ENCODE data around the gene SEMA5A. TPM values are rescaled to one million over a fixed set of nuclear protein-coding genes. Genes with fewer than 3 reads are reported as not detected.

Gene SEMA5A
- total RNA-seq, 1 donor: 42.3 TPM

DNA sequence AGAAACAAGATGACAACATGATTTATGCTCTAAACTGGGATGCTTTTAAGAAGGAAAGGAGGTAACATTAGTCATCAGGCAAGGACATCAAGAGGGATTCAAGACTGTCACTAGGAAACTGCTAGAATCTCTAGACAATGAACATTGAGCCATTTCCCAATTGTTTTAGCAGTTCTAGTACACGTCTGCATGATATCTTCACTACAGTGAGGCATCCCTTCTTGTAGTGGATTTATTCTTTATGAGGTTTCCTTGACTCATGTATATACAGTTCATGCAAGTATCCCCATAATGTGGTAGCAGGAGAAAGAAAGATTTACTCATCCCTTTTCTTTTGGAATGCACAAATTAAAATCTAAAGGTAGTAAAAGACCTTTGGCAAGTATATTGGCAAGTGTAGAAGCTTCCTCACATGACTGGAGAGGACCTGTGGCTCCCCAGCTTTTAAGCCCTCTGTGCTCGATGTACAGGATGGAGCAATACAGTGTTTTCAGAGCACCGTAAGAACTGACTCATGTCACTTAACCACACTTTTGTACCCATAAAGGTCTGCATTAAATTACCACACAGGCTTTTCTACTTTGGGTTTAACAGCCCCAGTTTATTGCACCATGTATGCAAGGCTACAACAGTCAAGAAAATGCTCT lies 335.9 kb downstream of the SEMA5A start:
- Histone ChIP-seq H3K9me3 (ENCODE audit: low read depth, low read length) (no peaks in the 10 kb centered on the region), H3K27ac (ENCODE audit: low read depth, low read length) (no peak overlapping the region), H3K27me3 (ENCODE audit: insufficient read depth, low read length) (no peaks in the 10 kb centered on the region), H4K20me1 (ENCODE audit: insufficient read depth, low read length) (no peaks in the 10 kb centered on the region), H2AFZ (ENCODE audit: low read length) (no peak overlapping the region), H3K36me3 (ENCODE audit: insufficient read depth, low read length) (no peaks in the 10 kb centered on the region), H3K79me2 (ENCODE audit: insufficient read depth, low read length) (no peaks in the 10 kb centered on the region), H3K4me2 (ENCODE audit: insufficient read depth, low read length) (no peak overlapping the region), H3K4me1 (ENCODE audit: insufficient read depth, low read length) (peaks cover 8% of the 10 kb centered on the region), H3K4me3 (ENCODE audit: insufficient read depth, low read length) (no peak overlapping the region)
- TF ChIP-seq, protein P1, sequence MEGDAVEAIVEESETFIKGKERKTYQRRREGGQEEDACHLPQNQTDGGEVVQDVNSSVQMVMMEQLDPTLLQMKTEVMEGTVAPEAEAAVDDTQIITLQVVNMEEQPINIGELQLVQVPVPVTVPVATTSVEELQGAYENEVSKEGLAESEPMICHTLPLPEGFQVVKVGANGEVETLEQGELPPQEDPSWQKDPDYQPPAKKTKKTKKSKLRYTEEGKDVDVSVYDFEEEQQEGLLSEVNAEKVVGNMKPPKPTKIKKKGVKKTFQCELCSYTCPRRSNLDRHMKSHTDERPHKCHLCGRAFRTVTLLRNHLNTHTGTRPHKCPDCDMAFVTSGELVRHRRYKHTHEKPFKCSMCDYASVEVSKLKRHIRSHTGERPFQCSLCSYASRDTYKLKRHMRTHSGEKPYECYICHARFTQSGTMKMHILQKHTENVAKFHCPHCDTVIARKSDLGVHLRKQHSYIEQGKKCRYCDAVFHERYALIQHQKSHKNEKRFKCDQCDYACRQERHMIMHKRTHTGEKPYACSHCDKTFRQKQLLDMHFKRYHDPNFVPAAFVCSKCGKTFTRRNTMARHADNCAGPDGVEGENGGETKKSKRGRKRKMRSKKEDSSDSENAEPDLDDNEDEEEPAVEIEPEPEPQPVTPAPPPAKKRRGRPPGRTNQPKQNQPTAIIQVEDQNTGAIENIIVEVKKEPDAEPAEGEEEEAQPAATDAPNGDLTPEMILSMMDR (IDR thresholded peaks at IDR 0.05; ENCODE audit: extremely low read depth, low read depth, low read length): no peak
- DNase-seq (ENCODE audit: insufficient read length, low spot score, missing footprints): no peak

DNA sequence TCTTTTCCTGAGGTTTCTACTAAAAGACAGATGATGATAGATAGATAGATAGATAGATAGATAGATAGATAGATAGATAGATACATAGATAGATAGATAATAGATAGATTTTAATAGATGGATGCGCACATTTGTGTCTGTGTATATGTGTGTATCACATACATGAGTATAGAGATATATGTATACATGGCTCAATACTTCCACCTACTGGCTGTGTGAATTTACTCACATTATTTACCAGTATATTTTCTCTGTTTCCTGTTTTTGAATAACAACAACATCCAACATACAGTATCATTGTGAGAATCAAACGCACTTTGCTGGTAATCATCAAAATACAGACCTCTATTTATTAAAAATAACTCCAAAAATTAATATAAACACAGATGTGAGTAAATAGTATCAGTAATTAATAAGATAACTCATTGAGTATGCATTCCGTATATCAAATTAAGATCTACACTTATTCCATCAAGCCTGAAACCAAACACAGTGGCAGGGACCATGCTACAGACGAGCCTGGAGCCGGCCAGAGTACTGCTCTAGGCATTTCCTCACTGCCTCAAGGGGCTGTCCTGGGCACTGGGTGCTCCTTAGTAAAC lies 338.0 kb downstream of the SEMA5A start:
- no peaks in the 10 kb centered on the region for H3K36me3 ChIP-seq (ENCODE audit: insufficient read depth, low read length)
- H3K79me2 ChIP-seq (ENCODE audit: insufficient read depth, low read length): no peaks in the 10 kb centered on the region
- H3K9me3 ChIP-seq (ENCODE audit: low read depth, low read length): no peaks in the 10 kb centered on the region
- H3K4me3 ChIP-seq (ENCODE audit: insufficient read depth, low read length): no peak overlapping the region
- H3K4me1 ChIP-seq (ENCODE audit: insufficient read depth, low read length): peaks cover 3% of the 10 kb centered on the region
- H3K27ac ChIP-seq (ENCODE audit: low read depth, low read length): no peak overlapping the region
- peak; percentile 43 for DNase-seq (ENCODE audit: insufficient read length, low spot score, missing footprints)
- no peaks in the 10 kb centered on the region for H4K20me1 ChIP-seq (ENCODE audit: insufficient read depth, low read length)
- TF ChIP-seq, protein P1 (IDR thresholded peaks at IDR 0.05; ENCODE audit: extremely low read depth, low read depth, low read length): peak; percentile 52
- no peak overlapping the region for H2AFZ ChIP-seq (ENCODE audit: low read length)
- H3K4me2 ChIP-seq (ENCODE audit: insufficient read depth, low read length): no peak overlapping the region
- no peaks in the 10 kb centered on the region for H3K27me3 ChIP-seq (ENCODE audit: insufficient read depth, low read length)

DNA sequence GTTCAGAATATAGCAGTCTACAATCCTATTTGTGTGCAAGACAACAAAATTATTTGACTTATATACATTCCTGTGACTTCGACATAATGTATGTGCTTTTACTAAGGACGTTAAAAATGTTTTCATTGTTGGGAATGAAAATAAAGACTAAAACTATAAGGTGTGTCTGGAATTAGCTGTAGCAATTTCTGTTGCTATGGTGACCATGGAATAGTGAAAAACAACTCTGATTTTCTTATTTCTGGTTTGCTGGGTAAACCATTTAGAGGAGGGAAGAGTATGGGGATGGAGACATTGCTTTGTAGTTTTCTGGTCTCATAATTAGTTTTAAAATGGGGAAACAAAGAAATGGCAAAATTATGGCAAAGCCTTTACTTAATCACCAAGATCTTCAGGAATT lies 343.2 kb downstream of the SEMA5A start:
- H3K4me1 ChIP-seq (ENCODE audit: insufficient read depth, low read length): peaks cover 8% of the 10 kb centered on the region

DNA sequence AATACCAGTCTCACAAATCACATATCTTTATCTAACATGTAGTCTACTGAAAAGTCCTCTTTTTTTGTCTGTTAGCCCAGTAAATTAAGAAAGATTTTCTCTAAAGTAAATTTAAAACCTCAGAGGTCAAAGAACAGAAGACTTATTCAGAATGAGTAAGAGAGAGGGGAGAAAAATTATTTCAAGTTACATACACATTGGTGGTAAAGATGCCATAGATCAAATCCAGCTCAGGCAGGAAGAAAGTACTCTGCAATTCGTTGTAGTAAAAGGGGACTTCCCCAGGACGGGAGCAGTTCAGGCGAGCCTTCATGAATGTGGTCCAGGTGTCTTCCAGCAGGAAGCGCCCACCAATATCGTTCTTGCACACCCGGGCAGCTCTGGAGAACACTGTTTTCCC lies 344.1 kb downstream of the SEMA5A start:
- Histone ChIP-seq H3K36me3 (ENCODE audit: insufficient read depth, low read length) (no peaks in the 10 kb centered on the region), H3K79me2 (ENCODE audit: insufficient read depth, low read length) (no peaks in the 10 kb centered on the region), H3K4me1 (ENCODE audit: insufficient read depth, low read length) (peaks cover 14% of the 10 kb centered on the region), H3K4me2 (ENCODE audit: insufficient read depth, low read length) (no peak overlapping the region), H2AFZ (ENCODE audit: low read length) (no peak overlapping the region), H3K4me3 (ENCODE audit: insufficient read depth, low read length) (no peak overlapping the region), H3K27ac (ENCODE audit: low read depth, low read length) (no peak overlapping the region), H3K9me3 (ENCODE audit: low read depth, low read length) (no peaks in the 10 kb centered on the region), H3K27me3 (ENCODE audit: insufficient read depth, low read length) (no peaks in the 10 kb centered on the region), H4K20me1 (ENCODE audit: insufficient read depth, low read length) (no peaks in the 10 kb centered on the region)
- TF ChIP-seq, protein P1 (IDR thresholded peaks at IDR 0.05; ENCODE audit: extremely low read depth, low read depth, low read length): no peak
- DNase-seq (ENCODE audit: insufficient read length, low spot score, missing footprints): no peak

More for the DNA sequence above, 343.2 kb downstream of the SEMA5A start:
- Histone ChIP-seq H3K36me3 (ENCODE audit: insufficient read depth, low read length) (no peaks in the 10 kb centered on the region), H3K4me3 (ENCODE audit: insufficient read depth, low read length) (no peak overlapping the region), H3K79me2 (ENCODE audit: insufficient read depth, low read length) (no peaks in the 10 kb centered on the region), H2AFZ (ENCODE audit: low read length) (no peak overlapping the region), H3K27me3 (ENCODE audit: insufficient read depth, low read length) (no peaks in the 10 kb centered on the region), H4K20me1 (ENCODE audit: insufficient read depth, low read length) (no peaks in the 10 kb centered on the region), H3K4me2 (ENCODE audit: insufficient read depth, low read length) (no peak overlapping the region), H3K27ac (ENCODE audit: low read depth, low read length) (no peak overlapping the region), H3K9me3 (ENCODE audit: low read depth, low read length) (no peaks in the 10 kb centered on the region)
- TF ChIP-seq, protein P1 (IDR thresholded peaks at IDR 0.05; ENCODE audit: extremely low read depth, low read depth, low read length): no peak
- DNase-seq (ENCODE audit: insufficient read length, low spot score, missing footprints): no peak

Measured in osteoblast (primary cell).